Activated CD4-positive, alpha-beta T cell treated with anti-CD3 and anti-CD28 coated beads, Interleukin-2, Interleukin-6, amounts not matched to agents 100 ng/mL and 50 ng/mL, durations not matched to agents 16 hours and 8 hours (primary cell): ENCODE results near the gene OLIG1.

ENCODE experiments used
- DNase-seq: peaks from one replicate; pipeline ENCODE4 v3.0.0-alpha.2; 2020

The OLIG1 gene

DNA sequence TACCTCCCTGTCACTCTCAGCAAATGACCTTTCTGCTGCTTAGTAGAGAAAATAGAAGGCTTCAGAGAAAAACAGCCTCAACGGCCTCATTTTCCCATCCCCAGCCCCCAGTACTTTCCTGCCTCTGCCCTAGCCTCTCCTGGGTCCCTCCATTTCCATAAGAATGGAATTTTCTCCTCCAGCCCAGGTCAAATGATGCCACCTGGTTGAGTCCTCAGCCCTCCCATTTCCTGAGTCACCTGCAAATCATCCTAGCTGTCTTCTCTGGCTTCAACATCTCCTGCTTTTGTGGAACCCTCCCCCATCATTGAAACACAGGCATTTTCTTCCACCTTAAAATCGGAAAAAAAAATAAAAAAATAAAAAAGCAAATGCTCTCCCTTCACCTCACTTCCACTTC lies 35.1 kb downstream of the OLIG1 start:
- DNase-seq = no peak

DNA sequence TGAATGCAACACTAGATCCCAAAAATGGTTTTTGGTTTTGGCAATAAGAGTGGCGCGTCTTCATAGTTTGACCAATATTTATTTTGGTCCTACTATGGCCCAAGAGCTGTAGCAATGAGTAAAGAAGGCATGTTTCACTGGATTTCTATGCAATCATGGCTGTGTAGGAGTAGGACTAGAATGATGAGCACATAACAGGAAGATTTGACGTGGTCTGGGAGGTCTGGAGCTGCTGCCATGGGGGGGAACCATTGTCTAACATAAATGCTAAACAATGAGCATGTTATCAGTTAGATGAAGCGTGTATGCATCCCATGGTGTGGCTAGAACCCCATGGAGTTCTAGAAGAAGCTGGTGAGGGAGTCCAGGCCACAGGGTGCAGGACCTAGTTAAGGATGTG lies 38.3 kb downstream of the OLIG1 start:
- no peak for DNase-seq

DNA sequence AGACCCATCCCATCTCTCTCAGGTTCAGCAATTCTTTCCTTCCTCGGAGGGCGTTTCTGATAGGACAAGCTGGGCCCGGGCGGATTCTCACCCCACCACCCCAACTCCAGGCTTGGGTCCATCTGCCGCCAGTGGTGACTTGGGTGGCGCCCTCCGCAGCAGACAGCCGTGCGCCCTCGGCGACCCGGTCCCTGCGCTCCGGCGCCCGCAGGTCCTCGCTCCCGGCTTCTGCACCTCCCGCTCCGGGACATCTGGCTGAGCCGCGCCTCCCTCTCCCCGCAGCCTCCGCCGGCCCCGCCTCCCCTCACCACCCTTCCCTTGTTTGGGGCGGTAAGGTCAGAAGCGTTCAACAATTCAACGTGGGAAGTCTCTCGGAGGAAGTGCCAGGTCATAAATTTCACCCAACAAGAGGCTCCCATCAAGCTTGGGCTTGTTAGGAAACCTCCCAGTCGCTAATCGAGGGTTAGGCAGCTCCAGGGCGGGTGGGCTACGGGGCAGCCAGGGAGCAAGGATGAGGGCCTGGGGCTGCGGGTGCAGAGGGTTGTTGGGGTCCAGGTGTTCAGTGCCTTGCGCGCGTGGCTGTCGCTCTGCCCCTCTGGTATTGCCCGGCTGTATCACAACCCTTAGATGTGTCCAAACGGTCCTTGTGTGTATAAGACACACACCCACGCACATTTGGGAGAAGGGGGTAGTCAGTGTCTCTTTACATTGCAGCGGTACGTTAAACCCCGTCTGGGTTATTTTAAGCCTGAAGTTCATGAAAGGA lies 39.8 kb downstream of the OLIG1 start:
- peak; percentile 22 for DNase-seq

DNA sequence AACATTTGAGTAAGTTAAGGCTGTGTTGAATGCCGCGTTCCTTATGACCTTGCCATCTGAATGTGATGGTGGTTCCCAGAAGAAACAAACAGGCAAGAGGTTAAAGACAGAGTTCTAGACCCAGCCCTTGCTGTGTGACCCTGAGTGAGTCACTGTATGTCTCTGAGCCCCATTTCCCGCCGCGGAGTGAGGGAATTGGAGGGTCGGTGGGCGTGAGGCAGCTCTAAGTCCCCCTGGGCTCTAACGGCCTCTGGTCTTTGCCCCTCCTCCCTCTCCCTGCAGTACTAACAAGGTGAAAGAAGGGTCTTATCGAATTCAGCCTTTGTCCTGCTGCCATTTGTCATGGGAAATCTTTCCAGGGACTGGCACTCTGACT lies 40.4 kb downstream of the OLIG1 start:
- no peak for DNase-seq

DNA sequence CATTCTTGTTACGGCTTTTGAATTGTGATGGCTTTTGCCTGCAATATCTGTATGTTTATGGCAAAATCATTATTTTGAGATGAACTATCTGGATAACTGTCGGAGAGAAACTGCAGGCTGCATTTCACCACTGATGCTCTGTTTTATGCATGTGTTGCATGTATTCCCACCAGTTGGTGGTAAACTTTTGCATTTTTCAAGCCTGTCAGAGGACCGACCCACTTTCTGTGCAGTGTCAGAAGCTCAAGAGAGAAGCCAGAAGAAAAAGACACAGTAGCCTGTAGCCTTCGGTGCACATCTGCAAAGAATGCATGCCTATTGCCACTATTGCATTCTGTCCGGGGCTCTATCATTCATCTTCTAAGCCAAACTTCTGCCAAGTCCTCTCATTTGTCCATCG lies 41.6 kb downstream of the OLIG1 start:
- DNase-seq = no peak

DNA sequence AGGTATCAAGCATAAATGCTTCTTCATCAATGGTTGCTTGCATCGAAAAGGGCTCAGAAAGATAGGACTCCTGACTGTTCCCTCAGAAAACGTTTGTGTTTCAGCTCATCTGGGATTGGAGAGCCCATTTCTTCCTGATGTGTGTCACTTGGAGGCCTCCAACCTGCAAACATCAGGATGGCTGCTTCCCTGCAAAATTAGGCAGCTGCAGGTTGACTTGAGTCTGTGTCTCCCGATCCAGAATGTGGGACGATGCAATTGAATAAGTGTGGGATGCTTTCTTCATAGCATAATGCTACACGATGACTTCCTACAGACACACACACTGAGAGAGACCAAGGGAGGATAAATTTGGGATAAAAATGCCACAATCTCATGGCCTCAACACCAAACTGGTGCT lies 42.2 kb downstream of the OLIG1 start:
- DNase-seq = no peak

DNA sequence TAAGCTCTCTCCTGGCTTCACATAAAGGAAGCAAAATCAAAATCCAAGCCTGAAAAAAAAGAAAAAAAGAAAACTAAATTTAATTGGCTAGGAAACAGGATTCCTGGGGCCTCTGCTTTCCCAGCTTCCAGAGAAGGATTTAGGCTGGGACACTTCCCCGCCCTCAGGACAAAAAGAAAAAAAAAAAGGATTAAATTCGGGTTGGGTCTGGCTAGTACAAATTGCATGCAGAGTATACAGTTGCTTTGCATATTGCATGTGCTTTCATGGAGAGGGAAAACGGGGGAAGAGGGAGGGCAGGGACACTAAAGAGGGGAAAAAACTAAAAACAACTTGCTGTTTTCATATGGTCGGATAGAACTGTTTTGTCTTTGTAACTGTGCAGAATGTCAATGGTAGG lies 42.7 kb downstream of the OLIG1 start:
- no peak for DNase-seq

DNA sequence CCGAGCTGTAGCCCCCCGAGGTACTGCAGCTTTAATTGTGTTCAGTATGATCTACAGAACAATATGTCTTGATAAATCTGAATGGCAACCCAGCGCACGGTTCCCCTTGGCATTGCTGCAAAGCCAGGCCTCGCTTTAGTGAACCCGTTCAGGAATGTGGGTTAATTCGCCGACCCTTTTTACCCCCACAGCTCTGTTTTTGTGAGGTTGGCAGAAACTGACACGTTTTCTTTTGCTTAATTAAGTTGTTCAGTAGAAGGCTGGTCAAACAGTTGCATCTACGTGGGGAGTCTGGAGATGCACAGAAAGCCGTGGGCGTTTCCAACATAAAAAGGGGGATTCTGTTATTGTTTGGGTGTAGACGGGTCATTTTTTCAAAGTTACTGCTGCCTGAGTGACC lies 43.2 kb downstream of the OLIG1 start:
- DNase-seq = no peak

DNA sequence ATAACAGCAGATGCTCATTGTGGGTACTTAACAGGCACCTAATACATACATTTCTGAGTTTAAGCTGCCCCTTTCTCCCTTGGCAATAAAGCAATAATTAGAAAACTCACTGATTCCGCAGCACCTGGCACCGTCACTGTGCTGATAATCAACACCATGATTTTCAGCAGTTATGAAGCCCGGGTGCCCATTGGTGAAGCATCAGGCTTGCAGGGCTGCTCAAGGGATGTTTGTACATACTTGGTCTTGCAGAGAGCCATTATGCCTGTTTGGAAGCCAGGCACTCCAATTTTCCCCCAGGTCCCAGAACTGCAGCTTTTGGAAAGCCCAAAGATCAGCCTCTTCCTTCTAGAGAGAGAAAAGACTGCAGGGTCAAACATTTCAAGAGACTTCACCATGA lies 44.3 kb downstream of the OLIG1 start:
- DNase-seq = no peak

DNA sequence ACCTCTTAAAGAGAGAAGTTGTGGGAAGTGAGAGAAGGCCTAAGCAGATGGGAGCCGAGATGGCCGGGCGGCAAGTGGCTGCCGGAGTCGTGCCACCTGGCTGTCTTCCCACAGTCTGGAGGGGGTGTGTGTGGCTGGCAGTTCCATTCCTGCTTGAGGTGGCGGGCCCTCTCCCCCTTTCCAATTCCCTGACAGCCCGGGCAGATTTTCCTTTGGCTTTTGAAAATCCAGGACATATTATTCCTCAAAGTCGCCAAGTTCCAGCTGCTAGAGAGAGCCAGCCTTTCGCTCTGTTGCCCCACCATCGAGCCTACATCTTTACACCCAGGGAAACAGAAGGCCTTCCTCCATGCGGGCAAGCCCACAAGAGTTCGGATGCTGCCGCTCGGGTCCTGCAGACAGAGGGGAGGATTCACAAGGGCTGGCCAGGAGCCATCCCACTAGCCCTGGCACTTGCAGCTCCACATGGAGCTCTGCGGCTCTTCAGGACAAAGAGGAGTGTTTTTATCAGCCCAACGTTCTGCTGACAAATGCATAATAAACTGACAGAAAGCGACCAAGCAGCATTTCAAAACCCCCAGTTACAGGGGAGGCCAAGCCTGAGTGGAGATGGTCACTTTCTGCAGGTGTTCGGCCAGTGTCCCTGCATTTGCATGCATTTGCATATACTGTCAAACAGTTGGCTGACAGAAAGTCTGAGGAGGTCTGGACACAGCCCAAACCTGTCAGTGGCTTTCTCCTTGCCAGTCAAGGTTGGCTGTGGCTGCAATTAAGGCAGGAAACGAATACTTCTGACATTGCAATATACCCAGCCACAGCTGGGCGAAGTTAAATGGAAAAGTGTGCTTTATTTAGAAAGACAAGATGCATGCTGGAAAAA lies 45.9 kb downstream of the OLIG1 start:
- no peak for DNase-seq

DNA sequence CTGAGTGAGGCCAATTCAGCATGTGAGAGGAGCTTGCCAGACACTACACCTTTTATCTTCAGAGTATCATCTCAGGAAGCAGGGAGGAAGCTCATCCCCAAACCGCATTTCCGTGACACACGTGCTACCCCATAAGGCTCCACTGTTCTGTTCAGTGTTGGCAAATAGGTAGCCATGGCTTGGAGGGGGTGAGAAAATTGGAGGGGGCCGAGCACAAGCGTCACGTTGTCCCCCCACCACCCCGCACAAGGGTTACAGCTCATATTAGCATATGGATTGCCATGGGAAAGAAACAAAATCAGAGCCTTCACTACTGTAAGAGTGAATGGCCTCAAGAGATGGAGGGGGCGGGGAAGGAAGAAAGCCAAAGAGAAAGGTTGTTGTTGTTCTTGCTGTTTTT lies 46.7 kb downstream of the OLIG1 start:
- no peak for DNase-seq

DNA sequence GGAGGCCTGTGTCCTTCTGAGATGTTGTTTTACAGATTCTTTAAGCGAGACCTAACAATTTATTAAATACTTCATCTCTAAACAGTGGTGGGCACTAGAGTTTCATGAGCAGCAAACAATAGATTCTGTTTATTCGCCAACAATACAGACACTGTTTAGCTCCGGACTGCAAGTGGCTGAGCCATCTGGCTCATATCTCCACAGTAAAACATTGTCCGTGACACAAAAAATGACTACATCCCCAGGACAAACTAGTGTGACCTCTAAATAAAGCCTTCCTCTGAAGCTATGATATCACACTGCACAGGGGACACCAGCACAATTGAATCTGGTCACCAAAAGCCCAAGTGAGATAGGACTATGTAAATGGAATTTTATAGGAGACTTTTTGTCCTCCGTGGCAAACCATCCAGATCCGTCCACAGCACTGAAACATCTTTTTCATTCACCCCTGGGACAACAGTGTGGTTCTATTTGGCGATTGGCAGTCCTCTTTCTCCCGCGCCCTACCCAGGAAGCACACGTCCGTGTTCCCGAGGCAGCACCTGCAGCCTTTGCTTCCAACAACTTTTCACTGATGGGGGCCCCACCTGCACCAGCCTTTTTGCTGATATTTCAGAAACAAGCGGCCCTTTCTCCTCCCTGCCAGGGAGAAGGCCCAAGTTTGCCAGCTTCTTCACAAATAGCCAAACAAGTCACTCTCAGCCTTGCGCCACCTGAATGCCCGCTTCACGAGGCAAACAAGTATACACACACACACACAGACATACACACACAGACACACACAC lies 47.4 kb downstream of the OLIG1 start:
- no peak for DNase-seq
